HG03342 (cell line): ENCODE data around the gene PDC.
"Not testable (repeated sequence)": the region's sequence is repeated elsewhere in the genome, so short reads cannot be mapped to it uniquely, and the experiment has no call there.

Experiments
- ATAC-seq: cut with Tn5 transposase; IDR thresholded peaks from one replicate; pipeline ENCODE4 v1.9.1; 2021; ENCODE audit warnings: mild to moderate bottlenecking, moderate library complexity; ENCODE audit not compliant: unreplicated experiment

The PDC gene

GRCh38 chr1:186404454-186405051, 56.4 kb downstream of the PDC start:
- peak; percentile 53 for ATAC-seq

- ATAC-seq: no peak
Observed at GRCh38 chr1:186403632-186404031, 57.3 kb downstream of the PDC start.

DNA sequence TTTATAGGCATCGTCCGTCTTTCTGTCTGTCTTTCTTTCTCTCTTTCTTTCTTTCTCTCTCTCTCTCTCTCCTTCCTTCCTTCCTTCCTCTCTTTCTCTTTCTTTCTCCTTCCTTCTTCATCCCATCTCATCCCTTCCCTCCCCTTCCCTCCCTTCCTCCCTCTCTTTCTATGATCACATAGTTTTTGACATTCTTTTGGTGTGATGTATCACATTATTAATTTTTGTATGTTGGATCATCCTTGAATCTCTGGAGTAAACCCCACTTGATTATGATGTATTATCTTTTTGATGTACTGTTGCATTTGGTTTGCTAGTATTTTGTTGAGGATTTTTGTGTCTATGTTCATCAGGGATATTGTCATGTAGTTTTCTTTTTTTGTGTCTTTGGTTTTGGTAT, 59.5 kb downstream of the PDC start:
- not testable (repeated sequence) for ATAC-seq
